HG02798 (cell line): Measurements from ENCODE around the gene KLK6.

Experiments used
- ATAC-seq: cut with Tn5 transposase; IDR thresholded peaks from one replicate; pipeline ENCODE4 v1.9.1; 2021; ENCODE audit warnings: mild to moderate bottlenecking; ENCODE audit not compliant: unreplicated experiment, poor library complexity

The KLK6 gene

GRCh38 chr19:50969413-50969760 is at the start of gene KLK6:
Gene KLK6, minus strand, starts transcription at chr19:50969591. Its CDS starts 1,487 bp downstream, at chr19:50968104.
- no peak for ATAC-seq

- no peak for ATAC-seq
Observed at GRCh38 chr19:51018745-51019543, 49.6 kb upstream of the KLK6 start.

GRCh38 chr19:51016798-51017683 is 47.6 kb upstream of the KLK6 start:
- no peak for ATAC-seq

- ATAC-seq = no peak
Observed at GRCh38 chr19:51015691-51016267, 46.4 kb upstream of the KLK6 start.

GRCh38 chr19:51014242-51014641 is 44.9 kb upstream of the KLK6 start:
- ATAC-seq = no peak

- ATAC-seq = no peak
Observed at GRCh38 chr19:51012661-51013190, 43.3 kb upstream of the KLK6 start.

- no peak for ATAC-seq
Observed at GRCh38 chr19:51010066-51010795, 40.8 kb upstream of the KLK6 start.

GRCh38 chr19:51009061-51009891 is 39.9 kb upstream of the KLK6 start:
- ATAC-seq = no peak

- no peak for ATAC-seq
Observed at GRCh38 chr19:51007488-51007887, 38.1 kb upstream of the KLK6 start.

GRCh38 chr19:51006406-51006805 is 37.0 kb upstream of the KLK6 start:
- no peak for ATAC-seq

- no peak for ATAC-seq
Observed at GRCh38 chr19:51005248-51005647, 35.9 kb upstream of the KLK6 start.

GRCh38 chr19:51003316-51003715 is 33.9 kb upstream of the KLK6 start:
- ATAC-seq = no peak

- ATAC-seq = no peak
Observed at GRCh38 chr19:51002542-51003311, 33.3 kb upstream of the KLK6 start.

- ATAC-seq = no peak
Observed at GRCh38 chr19:51002089-51002532, 32.7 kb upstream of the KLK6 start.

GRCh38 chr19:51001515-51001914 is 32.1 kb upstream of the KLK6 start, which contains the start of gene KLK8:
Gene KLK8, minus strand, starts transcription at chr19:51001604. Its CDS starts 437 bp downstream, at chr19:51001167.
- ATAC-seq = no peak

- ATAC-seq = no peak
Observed at GRCh38 chr19:51000981-51001380, 31.6 kb upstream of the KLK6 start.

- no peak for ATAC-seq
Observed at GRCh38 chr19:51000426-51000825, 31.0 kb upstream of the KLK6 start.

- no peak for ATAC-seq
Observed at GRCh38 chr19:50998686-50999085, 29.3 kb upstream of the KLK6 start.
